AG09309 (cell line): Measurements from ENCODE around the gene CYP3A7.

Experiments
- DNase-seq: peaks from one replicate; pipeline ENCODE4 v3.0.0-alpha.2; 2010; ENCODE audit warnings: low read depth
- H3K4me3 ChIP-seq: 2 replicates; pipeline ENCODE4 v1.5.1; 2011; ENCODE audit warnings: mild to moderate bottlenecking, low read depth, low read length, moderate library complexity; ENCODE audit not compliant: control insufficient read depth
- TF ChIP-seq, protein P1 (sequence below): IDR thresholded peaks from 2 replicates; pipeline ENCODE4 v1.5.1; 2011; ENCODE audit warnings: mild to moderate bottlenecking, low read depth, low read length, inconsistent platforms; ENCODE audit not compliant: insufficient read depth, control insufficient read depth; ENCODE audit errors: missing control alignments

CYP3A7 gene

DNA sequence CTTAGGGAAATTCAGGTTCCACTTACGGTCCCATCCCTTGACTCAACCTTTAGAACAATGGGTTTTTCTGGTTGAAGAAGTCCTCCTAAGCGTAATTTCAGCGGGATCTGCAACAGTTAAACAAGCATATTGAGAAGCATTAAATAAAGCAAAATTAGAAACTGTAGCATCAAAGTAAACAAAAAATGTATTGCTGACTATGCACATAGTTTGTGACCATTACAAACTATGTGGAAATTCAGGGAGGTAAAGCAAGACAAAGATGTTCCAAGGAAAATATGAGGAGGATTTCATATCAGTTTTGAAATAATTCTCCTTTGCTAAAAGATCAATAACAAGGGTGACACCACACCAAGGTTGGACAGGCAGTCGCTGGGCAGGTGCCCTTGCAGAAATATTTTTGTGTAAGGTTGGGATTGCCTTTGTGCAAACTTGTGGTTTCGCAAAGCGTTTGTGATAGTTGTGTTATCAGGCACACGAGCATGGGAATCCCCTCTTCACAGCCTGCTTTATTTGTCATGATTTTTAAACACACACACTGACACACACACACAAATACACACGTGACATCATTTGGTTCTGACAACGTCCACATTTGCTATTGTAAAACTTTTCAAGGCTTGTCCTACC is 49.8 kb downstream of the CYP3A7 start:
- DNase-seq = no peak
- no peak overlapping the region for H3K4me3 ChIP-seq
- TF ChIP-seq, protein P1, sequence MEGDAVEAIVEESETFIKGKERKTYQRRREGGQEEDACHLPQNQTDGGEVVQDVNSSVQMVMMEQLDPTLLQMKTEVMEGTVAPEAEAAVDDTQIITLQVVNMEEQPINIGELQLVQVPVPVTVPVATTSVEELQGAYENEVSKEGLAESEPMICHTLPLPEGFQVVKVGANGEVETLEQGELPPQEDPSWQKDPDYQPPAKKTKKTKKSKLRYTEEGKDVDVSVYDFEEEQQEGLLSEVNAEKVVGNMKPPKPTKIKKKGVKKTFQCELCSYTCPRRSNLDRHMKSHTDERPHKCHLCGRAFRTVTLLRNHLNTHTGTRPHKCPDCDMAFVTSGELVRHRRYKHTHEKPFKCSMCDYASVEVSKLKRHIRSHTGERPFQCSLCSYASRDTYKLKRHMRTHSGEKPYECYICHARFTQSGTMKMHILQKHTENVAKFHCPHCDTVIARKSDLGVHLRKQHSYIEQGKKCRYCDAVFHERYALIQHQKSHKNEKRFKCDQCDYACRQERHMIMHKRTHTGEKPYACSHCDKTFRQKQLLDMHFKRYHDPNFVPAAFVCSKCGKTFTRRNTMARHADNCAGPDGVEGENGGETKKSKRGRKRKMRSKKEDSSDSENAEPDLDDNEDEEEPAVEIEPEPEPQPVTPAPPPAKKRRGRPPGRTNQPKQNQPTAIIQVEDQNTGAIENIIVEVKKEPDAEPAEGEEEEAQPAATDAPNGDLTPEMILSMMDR = no peak

GRCh38 chr7:99679400-99680191 is 55.4 kb downstream of the CYP3A7 start, which contains the start of gene CYP3A5:
CYP3A5 (minus strand) TSS chr7:99679996; CDS start chr7:99679896, 100 bp downstream.
- no peak within 1 kb of the TSS for H3K4me3 ChIP-seq
- TF ChIP-seq, protein P1 = no peak
- no peak for DNase-seq

GRCh38 chr7:99679032-99679399 is 56.0 kb downstream of the CYP3A7 start:
- TF ChIP-seq, protein P1 = no peak
- DNase-seq = no peak
- no peak overlapping the region for H3K4me3 ChIP-seq

DNA sequence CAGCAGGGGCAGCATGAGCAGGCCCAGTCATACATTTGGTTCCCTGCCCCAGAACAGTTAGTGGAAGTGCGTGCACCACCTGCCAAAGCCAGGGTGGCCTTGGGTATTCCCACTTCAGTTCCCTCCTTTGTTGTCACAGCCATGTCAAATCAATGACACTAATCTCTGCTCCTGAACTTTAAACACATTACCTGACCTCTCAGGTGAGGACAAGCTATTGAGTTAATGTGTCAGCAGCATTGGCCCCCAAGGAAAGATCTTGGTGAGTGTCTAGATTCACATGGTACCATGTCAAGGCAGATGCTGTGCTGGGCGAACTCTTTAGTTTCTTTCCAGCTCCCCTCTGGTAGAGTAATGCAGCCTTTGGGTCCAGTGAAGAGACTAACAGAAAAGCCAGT is 57.3 kb downstream of the CYP3A7 start:
- TF ChIP-seq, protein P1 = no peak
- no peak for DNase-seq
- H3K4me3 ChIP-seq = no peak overlapping the region

GRCh38 chr7:99677013-99677647 is 57.9 kb downstream of the CYP3A7 start:
- no peak for DNase-seq
- TF ChIP-seq, protein P1 = no peak
- no peak overlapping the region for H3K4me3 ChIP-seq

- H3K4me3 ChIP-seq = no peak overlapping the region
- no peak for DNase-seq
- TF ChIP-seq, protein P1 = no peak
These were observed 59.8 kb downstream of the CYP3A7 start for GRCh38 chr7:99674995-99675742.
